Measurements from ENCODE around the gene VIPR1.

VIPR1 gene

DNA sequence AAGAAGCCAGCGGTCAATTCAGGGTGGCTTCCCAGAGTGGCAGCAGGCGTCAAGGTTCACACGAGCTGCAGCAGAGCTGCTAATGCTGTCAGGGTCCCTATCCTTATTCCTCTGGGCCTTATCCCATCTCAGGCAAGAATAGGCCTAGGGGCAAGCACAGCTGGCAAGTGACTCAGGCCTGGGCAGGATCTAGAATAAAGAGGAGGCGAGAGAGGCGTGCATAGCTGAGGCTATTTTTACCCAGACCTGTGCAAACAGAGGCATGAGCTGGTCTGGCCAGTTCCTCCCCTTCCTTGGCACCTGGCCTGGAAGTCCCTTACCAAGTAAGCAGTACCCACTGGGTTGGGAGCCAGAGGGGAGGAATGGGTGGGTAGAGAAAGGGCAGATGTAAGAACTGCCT lies 12.2 kb upstream of the VIPR1 start:
- Histone ChIP-seq H3K27me3 (ENCODE audit: insufficient read depth, poor library complexity, severe bottlenecking) (no peaks in the 10 kb centered on the region), H3K27ac (replicated peaks) (no peak overlapping the region), H3K4me3 (replicated peaks; ENCODE audit: insufficient read depth, low read length) (no peak overlapping the region)
- TF ChIP-seq GABPA (IDR thresholded peaks at IDR 0.05; ENCODE audit: low read depth) (no peak), SPI1 (IDR thresholded peaks at IDR 0.05; ENCODE audit: borderline replicate concordance, low read depth) (peak; percentile 74; the same call in 1 of the 2 replicates)
- DNase-seq (ENCODE audit: low read depth in 1 of 2, low spot score in 1 of 2), result peak in 1 of 2 experiments; percentile 64

DNA sequence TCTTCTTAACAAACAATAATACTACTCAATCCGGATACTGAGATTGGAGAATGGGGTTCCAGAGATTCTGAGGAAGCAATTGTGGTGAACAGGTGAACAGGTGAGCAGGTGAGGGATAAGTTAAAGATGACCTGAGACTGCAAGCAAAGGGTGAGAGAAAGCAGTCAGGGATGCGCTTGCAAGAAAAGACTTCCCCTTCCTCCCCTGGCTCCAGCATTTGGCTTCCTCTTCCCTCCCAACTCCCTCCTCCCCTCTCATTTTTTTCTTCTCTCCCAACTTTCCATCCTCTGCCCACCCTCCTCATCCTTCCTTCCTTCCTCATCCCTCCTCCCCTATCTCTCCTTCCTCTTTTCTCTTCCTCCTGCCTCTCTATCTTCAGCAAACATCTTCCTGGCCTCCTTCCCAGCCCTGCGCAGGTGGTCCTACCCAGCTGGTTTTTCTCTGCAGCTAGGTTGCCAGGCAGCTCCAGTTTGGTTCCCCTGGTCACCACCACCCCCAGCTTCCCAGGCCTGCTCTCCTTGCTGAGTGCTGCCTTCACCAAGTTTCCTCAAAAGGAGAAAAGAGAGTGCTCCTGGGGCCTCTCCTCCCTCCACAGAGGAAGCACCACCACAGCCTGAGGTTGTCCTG lies 10.4 kb upstream of the VIPR1 start:
- TF ChIP-seq, protein P1, sequence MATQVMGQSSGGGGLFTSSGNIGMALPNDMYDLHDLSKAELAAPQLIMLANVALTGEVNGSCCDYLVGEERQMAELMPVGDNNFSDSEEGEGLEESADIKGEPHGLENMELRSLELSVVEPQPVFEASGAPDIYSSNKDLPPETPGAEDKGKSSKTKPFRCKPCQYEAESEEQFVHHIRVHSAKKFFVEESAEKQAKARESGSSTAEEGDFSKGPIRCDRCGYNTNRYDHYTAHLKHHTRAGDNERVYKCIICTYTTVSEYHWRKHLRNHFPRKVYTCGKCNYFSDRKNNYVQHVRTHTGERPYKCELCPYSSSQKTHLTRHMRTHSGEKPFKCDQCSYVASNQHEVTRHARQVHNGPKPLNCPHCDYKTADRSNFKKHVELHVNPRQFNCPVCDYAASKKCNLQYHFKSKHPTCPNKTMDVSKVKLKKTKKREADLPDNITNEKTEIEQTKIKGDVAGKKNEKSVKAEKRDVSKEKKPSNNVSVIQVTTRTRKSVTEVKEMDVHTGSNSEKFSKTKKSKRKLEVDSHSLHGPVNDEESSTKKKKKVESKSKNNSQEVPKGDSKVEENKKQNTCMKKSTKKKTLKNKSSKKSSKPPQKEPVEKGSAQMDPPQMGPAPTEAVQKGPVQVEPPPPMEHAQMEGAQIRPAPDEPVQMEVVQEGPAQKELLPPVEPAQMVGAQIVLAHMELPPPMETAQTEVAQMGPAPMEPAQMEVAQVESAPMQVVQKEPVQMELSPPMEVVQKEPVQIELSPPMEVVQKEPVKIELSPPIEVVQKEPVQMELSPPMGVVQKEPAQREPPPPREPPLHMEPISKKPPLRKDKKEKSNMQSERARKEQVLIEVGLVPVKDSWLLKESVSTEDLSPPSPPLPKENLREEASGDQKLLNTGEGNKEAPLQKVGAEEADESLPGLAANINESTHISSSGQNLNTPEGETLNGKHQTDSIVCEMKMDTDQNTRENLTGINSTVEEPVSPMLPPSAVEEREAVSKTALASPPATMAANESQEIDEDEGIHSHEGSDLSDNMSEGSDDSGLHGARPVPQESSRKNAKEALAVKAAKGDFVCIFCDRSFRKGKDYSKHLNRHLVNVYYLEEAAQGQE (IDR thresholded peaks at IDR 0.05; ENCODE audit: insufficient replicate concordance, low read depth), result no peak
- TF ChIP-seq, protein P2, sequence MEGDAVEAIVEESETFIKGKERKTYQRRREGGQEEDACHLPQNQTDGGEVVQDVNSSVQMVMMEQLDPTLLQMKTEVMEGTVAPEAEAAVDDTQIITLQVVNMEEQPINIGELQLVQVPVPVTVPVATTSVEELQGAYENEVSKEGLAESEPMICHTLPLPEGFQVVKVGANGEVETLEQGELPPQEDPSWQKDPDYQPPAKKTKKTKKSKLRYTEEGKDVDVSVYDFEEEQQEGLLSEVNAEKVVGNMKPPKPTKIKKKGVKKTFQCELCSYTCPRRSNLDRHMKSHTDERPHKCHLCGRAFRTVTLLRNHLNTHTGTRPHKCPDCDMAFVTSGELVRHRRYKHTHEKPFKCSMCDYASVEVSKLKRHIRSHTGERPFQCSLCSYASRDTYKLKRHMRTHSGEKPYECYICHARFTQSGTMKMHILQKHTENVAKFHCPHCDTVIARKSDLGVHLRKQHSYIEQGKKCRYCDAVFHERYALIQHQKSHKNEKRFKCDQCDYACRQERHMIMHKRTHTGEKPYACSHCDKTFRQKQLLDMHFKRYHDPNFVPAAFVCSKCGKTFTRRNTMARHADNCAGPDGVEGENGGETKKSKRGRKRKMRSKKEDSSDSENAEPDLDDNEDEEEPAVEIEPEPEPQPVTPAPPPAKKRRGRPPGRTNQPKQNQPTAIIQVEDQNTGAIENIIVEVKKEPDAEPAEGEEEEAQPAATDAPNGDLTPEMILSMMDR (IDR thresholded peaks at IDR 0.05; ENCODE audit: insufficient read depth, low read length), result no peak
- TF ChIP-seq SPI1 (IDR thresholded peaks at IDR 0.05; ENCODE audit: borderline replicate concordance, low read depth), result peak; percentile 85
- Histone ChIP-seq H3K27me3 (ENCODE audit: insufficient read depth, poor library complexity, severe bottlenecking) (no peaks in the 10 kb centered on the region), H3K4me3 (replicated peaks; ENCODE audit: insufficient read depth, low read length) (no peak overlapping the region), H3K27ac (replicated peaks) (peak overlapping the region; percentile 23; the same call in 1 of the 2 replicates)
- DNase-seq (ENCODE audit: low read depth in 1 of 2, low spot score in 1 of 2), result peak in 1 of 2 experiments; percentile 25

DNA sequence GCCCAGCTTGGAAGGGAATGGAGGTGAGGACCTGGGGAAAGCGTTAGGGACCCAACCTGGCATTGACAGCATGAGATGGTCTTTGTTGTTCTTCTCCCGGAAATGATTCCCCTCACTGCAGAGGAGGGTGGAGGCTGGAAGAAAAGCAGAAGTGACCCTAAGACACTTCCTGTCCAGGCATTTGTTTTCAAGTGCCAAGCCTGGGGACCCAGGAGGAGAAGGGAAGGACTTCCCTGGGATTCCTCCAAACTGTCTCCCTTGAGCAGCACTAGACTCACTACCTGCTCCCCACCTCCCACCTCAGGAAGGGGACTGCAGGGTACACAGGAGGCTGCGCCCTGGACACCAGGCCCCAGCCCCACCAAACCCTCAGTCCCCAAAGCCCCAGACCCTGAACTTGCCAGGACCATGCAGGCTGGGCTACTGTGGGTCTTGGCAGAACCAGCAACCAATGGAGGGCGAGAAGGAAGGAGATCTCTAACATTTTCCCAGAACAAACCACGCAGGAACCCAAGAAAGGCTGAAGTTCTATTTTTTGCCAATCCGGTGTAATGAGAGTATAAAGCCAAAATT lies 9.8 kb upstream of the VIPR1 start:
- Histone ChIP-seq H3K4me3 (replicated peaks; ENCODE audit: insufficient read depth, low read length) (no peak overlapping the region), H3K27me3 (ENCODE audit: insufficient read depth, poor library complexity, severe bottlenecking) (no peaks in the 10 kb centered on the region), H3K27ac (replicated peaks) (peak overlapping the region; percentile 23; the same call in 1 of the 2 replicates)
- DNase-seq (ENCODE audit: low read depth in 1 of 2, low spot score in 1 of 2), result peak in 1 of 2 experiments; percentile 29
- TF ChIP-seq, protein P1 (IDR thresholded peaks at IDR 0.05; ENCODE audit: insufficient replicate concordance, low read depth), result no peak
- peak; percentile 92 for TF ChIP-seq SPI1 (IDR thresholded peaks at IDR 0.05; ENCODE audit: borderline replicate concordance, low read depth)

DNA sequence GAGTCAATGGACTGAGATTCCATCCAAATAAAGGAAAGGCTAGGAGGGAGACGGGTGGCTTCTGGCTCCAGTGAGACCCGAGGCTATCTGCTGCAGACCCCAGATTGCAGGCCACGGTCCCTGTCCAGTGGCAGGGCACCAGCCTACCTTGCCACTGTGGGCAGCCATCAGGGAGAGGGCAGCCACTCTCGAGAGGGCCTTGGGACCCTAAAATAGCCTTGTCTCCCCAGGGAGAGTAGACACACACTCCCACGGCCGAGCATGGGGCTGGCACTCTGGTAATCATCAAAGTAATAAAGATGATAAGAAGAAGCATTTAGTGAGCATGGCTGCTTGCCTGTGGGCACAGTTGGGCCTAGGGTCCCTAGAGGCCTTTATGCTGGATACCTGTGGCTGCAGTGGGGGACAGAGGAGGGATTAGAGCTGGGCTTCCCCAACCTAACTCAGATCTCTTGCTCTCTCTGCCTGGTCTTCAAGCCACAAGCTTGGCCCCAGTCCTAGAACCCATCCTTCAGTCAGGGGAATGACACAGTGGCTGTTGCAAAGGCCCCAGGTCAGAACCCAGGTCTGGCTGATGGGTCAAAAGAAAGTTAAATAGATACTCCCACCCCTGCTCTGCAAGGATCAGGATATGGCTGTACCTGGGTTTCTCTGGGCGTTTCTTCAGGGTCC lies 9.2 kb upstream of the VIPR1 start:
- Histone ChIP-seq H3K4me3 (replicated peaks; ENCODE audit: insufficient read depth, low read length) (no peak overlapping the region), H3K27me3 (ENCODE audit: insufficient read depth, poor library complexity, severe bottlenecking) (no peaks in the 10 kb centered on the region), H3K27ac (replicated peaks) (no peak overlapping the region)
- TF ChIP-seq, protein P1 (IDR thresholded peaks at IDR 0.05; ENCODE audit: insufficient replicate concordance, low read depth), result no peak
- TF ChIP-seq, protein P2 (IDR thresholded peaks at IDR 0.05; ENCODE audit: insufficient read depth, low read length), result no peak
- TF ChIP-seq POLR2AphosphoS5 (IDR thresholded peaks at IDR 0.05; ENCODE audit: low read depth), result no peak
- DNase-seq (ENCODE audit: low read depth in 1 of 2, low spot score in 1 of 2), result no peak
